Measurements from ENCODE around the gene HCN4.

The HCN4 gene

GRCh38 chr15:73296609-73297353, 72.0 kb downstream of the HCN4 start:
- no peak for DNase-seq (ENCODE audit: low read depth, low spot score)

GRCh38 chr15:73295630-73296286, 73.0 kb downstream of the HCN4 start:
- DNase-seq (ENCODE audit: low read depth, low spot score), result no peak

GRCh38 chr15:73293773-73294172, 75.0 kb downstream of the HCN4 start:
- DNase-seq (ENCODE audit: low read depth, low spot score), result no peak

GRCh38 chr15:73291441-73291840, 77.3 kb downstream of the HCN4 start:
- no peak for DNase-seq (ENCODE audit: low read depth, low spot score)

- DNase-seq (ENCODE audit: low read depth, low spot score), result no peak
Observed at GRCh38 chr15:73287019-73287418, 81.7 kb downstream of the HCN4 start.

- no peak for DNase-seq (ENCODE audit: low read depth, low spot score)
Observed at GRCh38 chr15:73286311-73286710, 82.4 kb downstream of the HCN4 start.

GRCh38 chr15:73284090-73284716, 84.6 kb downstream of the HCN4 start:
- DNase-seq (ENCODE audit: low read depth, low spot score), result no peak

GRCh38 chr15:73283366-73283962, 85.3 kb downstream of the HCN4 start:
- no peak for DNase-seq (ENCODE audit: low read depth, low spot score)

- no peak for DNase-seq (ENCODE audit: low read depth, low spot score)
Observed at GRCh38 chr15:73282567-73283365, 86.0 kb downstream of the HCN4 start.

- no peak for DNase-seq (ENCODE audit: low read depth, low spot score)
Observed at GRCh38 chr15:73275862-73276261, 92.9 kb downstream of the HCN4 start.

- DNase-seq (ENCODE audit: low read depth, low spot score), result peak; percentile 60
Observed at GRCh38 chr15:73273181-73274002, 95.4 kb downstream of the HCN4 start.

GRCh38 chr15:73270366-73271097, 98.2 kb downstream of the HCN4 start:
- no peak for DNase-seq (ENCODE audit: low read depth, low spot score)
